ENCODE results near the gene WDR44.

- TF ChIP-seq CTCF (IDR thresholded peaks at IDR 0.05): no peak
- TF ChIP-seq POLR2A (IDR thresholded peaks at IDR 0.05): no peak
- TF ChIP-seq POLR2AphosphoS5 (IDR thresholded peaks at IDR 0.05; ENCODE audit: insufficient read depth in 1 of 2, low read depth in 1 of 2): no peak
Measured at GRCh38 chrX:118352566-118352965, 6.7 kb downstream of the WDR44 start.

Data from vagina (tissue), 2 donors.